ENCODE measurements around the gene CLDN16. TPM values are rescaled to one million over a fixed set of nuclear protein-coding genes. Genes with fewer than 3 reads are reported as not detected.

Gene CLDN16
- total RNA-seq, 5 donors from 2014 or later (not counting 1 experiment from before 2014, with no cell fraction given), result not detected

- no peak overlapping the region for H3K27ac Mint-ChIP-seq
- POLR2A ChIA-PET, result no interaction called here
- peaks cover 13 to 16% (median 14%) of the 10 kb centered on the region in 3 donors for H3K4me1 Mint-ChIP-seq
- H3K4me3 ChIP-seq (ENCODE audit: control insufficient read depth in 1 of 2, extremely low read depth in 1 of 2, low read length in 1 of 2), result no peak overlapping the region
- no peaks in the 10 kb centered on the region for H3K36me3 Mint-ChIP-seq
- H3K9me3 ChIP-seq, result no peaks in the 10 kb centered on the region
- DNase-seq, result no peak
- H3K27ac ChIP-seq (ENCODE audit: low read length), result no peak overlapping the region
- CTCF ChIA-PET, result no interaction called here
- no peaks in the 10 kb centered on the region for H3K27me3 ChIP-seq (replicated peaks in 1 of 2; ENCODE audit: control insufficient read depth in 2 of 2, extremely low read depth in 1 of 2, insufficient read depth in 2 of 2, low read length in 1 of 2)
- no peaks in the 10 kb centered on the region for H3K9me3 Mint-ChIP-seq
- H3K4me1 ChIP-seq (ENCODE audit: control insufficient read depth in 1 of 2, extremely low read depth in 1 of 2, insufficient read depth in 2 of 2, low read length in 2 of 2), result peaks cover 0 to 9% of the 10 kb centered on the region in 2 experiments
- no peak for ATAC-seq (replicated peaks in 1 of 4)
- H3K36me3 ChIP-seq (ENCODE audit: control insufficient read depth in 2 of 2, extremely low read depth in 1 of 2, insufficient read depth in 1 of 2, low read length in 1 of 2), result no peaks in the 10 kb centered on the region
- H3K27me3 Mint-ChIP-seq, result peaks cover 0 to 3% of the 10 kb centered on the region in 2 donors
- WGBS (ENCODE audit: insufficient coverage), result 100% methylated on average over 1 of the region's 3 CpGs
- H3K4me3 Mint-ChIP-seq, result no peak overlapping the region
These were observed 55.3 kb downstream of the CLDN16 start for GRCh38 chr3:190443257-190443656.

- H3K9me3 ChIP-seq, result no peaks in the 10 kb centered on the region
- no CpG with 5 or more reads among the region's 6 CpGs for WGBS (ENCODE audit: insufficient coverage)
- ChIA-PET CTCF (no interaction called here), POLR2A (no interaction called here)
- H3K27ac ChIP-seq (ENCODE audit: low read length), result no peak overlapping the region
- H3K4me3 ChIP-seq (ENCODE audit: control insufficient read depth in 1 of 2, extremely low read depth in 1 of 2, low read length in 1 of 2), result no peak overlapping the region
- no peaks in the 10 kb centered on the region for H3K9me3 Mint-ChIP-seq
- H3K27ac Mint-ChIP-seq, result no peak overlapping the region
- H3K36me3 ChIP-seq (ENCODE audit: control insufficient read depth in 2 of 2, extremely low read depth in 1 of 2, insufficient read depth in 1 of 2, low read length in 1 of 2), result no peaks in the 10 kb centered on the region
- H3K4me1 ChIP-seq (ENCODE audit: control insufficient read depth in 1 of 2, extremely low read depth in 1 of 2, insufficient read depth in 2 of 2, low read length in 2 of 2), result peaks cover 0 to 9% of the 10 kb centered on the region in 2 experiments
- H3K4me3 Mint-ChIP-seq, result no peak overlapping the region
- H3K27me3 Mint-ChIP-seq, result peaks cover 0 to 3% of the 10 kb centered on the region in 2 donors
- H3K36me3 Mint-ChIP-seq, result no peaks in the 10 kb centered on the region
- no peak for DNase-seq
- ATAC-seq (replicated peaks in 1 of 4), result no peak
- peaks cover 13 to 16% (median 14%) of the 10 kb centered on the region in 3 donors for H3K4me1 Mint-ChIP-seq
- H3K27me3 ChIP-seq (replicated peaks in 1 of 2; ENCODE audit: control insufficient read depth in 2 of 2, extremely low read depth in 1 of 2, insufficient read depth in 2 of 2, low read length in 1 of 2), result no peaks in the 10 kb centered on the region
These were observed 56.0 kb downstream of the CLDN16 start for GRCh38 chr3:190444006-190444405.

GRCh38 chr3:190444576-190445145, 56.7 kb downstream of the CLDN16 start:
- H3K27me3 Mint-ChIP-seq, result peaks cover 0 to 2% of the 10 kb centered on the region in 2 donors
- peaks cover 13 to 16% (median 14%) of the 10 kb centered on the region in 3 donors for H3K4me1 Mint-ChIP-seq
- no peak for ATAC-seq (replicated peaks in 1 of 4)
- no peak overlapping the region for H3K27ac ChIP-seq (ENCODE audit: low read length)
- no peaks in the 10 kb centered on the region for H3K36me3 Mint-ChIP-seq
- ChIA-PET POLR2A (no interaction called here), CTCF (no interaction called here)
- no peak for DNase-seq
- H3K4me1 ChIP-seq (ENCODE audit: control insufficient read depth in 1 of 2, extremely low read depth in 1 of 2, insufficient read depth in 2 of 2, low read length in 2 of 2), result peaks cover 0 to 9% of the 10 kb centered on the region in 2 experiments
- H3K4me3 ChIP-seq (ENCODE audit: control insufficient read depth in 1 of 2, extremely low read depth in 1 of 2, low read length in 1 of 2), result no peak overlapping the region
- H3K4me3 Mint-ChIP-seq, result no peak overlapping the region
- H3K27ac Mint-ChIP-seq, result no peak overlapping the region
- no peaks in the 10 kb centered on the region for H3K27me3 ChIP-seq (replicated peaks in 1 of 2; ENCODE audit: control insufficient read depth in 2 of 2, extremely low read depth in 1 of 2, insufficient read depth in 2 of 2, low read length in 1 of 2)
- no peaks in the 10 kb centered on the region for H3K36me3 ChIP-seq (ENCODE audit: control insufficient read depth in 2 of 2, extremely low read depth in 1 of 2, insufficient read depth in 1 of 2, low read length in 1 of 2)
- WGBS (ENCODE audit: insufficient coverage), result no CpG with 5 or more reads among the region's 3 CpGs
- no peaks in the 10 kb centered on the region for H3K9me3 Mint-ChIP-seq
- H3K9me3 ChIP-seq, result no peaks in the 10 kb centered on the region

- Histone ChIP-seq H3K9me3 (no peaks in the 10 kb centered on the region), H3K4me3 (ENCODE audit: control insufficient read depth in 1 of 2, extremely low read depth in 1 of 2, low read length in 1 of 2) (no peak overlapping the region), H3K4me1 (ENCODE audit: control insufficient read depth in 1 of 2, extremely low read depth in 1 of 2, insufficient read depth in 2 of 2, low read length in 2 of 2) (peaks cover 0 to 9% of the 10 kb centered on the region in 2 experiments), H3K27me3 (replicated peaks in 1 of 2; ENCODE audit: control insufficient read depth in 2 of 2, extremely low read depth in 1 of 2, insufficient read depth in 2 of 2, low read length in 1 of 2) (no peaks in the 10 kb centered on the region), H3K27ac (ENCODE audit: low read length) (no peak overlapping the region), H3K36me3 (ENCODE audit: control insufficient read depth in 2 of 2, extremely low read depth in 1 of 2, insufficient read depth in 1 of 2, low read length in 1 of 2) (no peaks in the 10 kb centered on the region)
- ATAC-seq (replicated peaks in 1 of 4) (peak in 3 of 4 experiments; percentile 37 to 54 (median 39)), DNase-seq (peak in 1 of 35 experiments; percentile 7)
- no peaks in the 10 kb centered on the region for H3K9me3 Mint-ChIP-seq
- H3K27ac Mint-ChIP-seq, result peak overlapping the region; percentile 12 to 55
- ChIA-PET CTCF (no interaction called here), POLR2A (no interaction called here)
- H3K4me3 Mint-ChIP-seq, result peak overlapping the region in 2 of 3 donors; percentile 29 to 50
- no peaks in the 10 kb centered on the region for H3K27me3 Mint-ChIP-seq
- H3K4me1 Mint-ChIP-seq, result peaks cover 13 to 16% (median 14%) of the 10 kb centered on the region in 3 donors
- no peaks in the 10 kb centered on the region for H3K36me3 Mint-ChIP-seq
- whole genome bisulfite sequencing (ENCODE audit: insufficient coverage), result 0% methylated on average over 2 of the region's 6 CpGs
These were observed 58.8 kb downstream of the CLDN16 start for GRCh38 chr3:190446573-190447279.

GRCh38 chr3:190448256-190448655, 60.3 kb downstream of the CLDN16 start:
- Histone ChIP-seq H3K36me3 (ENCODE audit: control insufficient read depth in 2 of 2, extremely low read depth in 1 of 2, insufficient read depth in 1 of 2, low read length in 1 of 2) (no peaks in the 10 kb centered on the region), H3K27ac (ENCODE audit: low read length) (no peak overlapping the region), H3K27me3 (replicated peaks in 1 of 2; ENCODE audit: control insufficient read depth in 2 of 2, extremely low read depth in 1 of 2, insufficient read depth in 2 of 2, low read length in 1 of 2) (no peaks in the 10 kb centered on the region), H3K4me1 (ENCODE audit: control insufficient read depth in 1 of 2, extremely low read depth in 1 of 2, insufficient read depth in 2 of 2, low read length in 2 of 2) (peaks cover 0 to 9% of the 10 kb centered on the region in 2 experiments), H3K9me3 (no peaks in the 10 kb centered on the region), H3K4me3 (ENCODE audit: control insufficient read depth in 1 of 2, extremely low read depth in 1 of 2, low read length in 1 of 2) (no peak overlapping the region)
- ATAC-seq (replicated peaks in 1 of 4), result no peak
- DNase-seq, result no peak
- Mint-ChIP-seq H3K4me3 (no peak overlapping the region), H3K27ac (no peak overlapping the region), H3K4me1 (peaks cover 13 to 16% (median 14%) of the 10 kb centered on the region in 3 donors), H3K27me3 (no peaks in the 10 kb centered on the region), H3K9me3 (no peaks in the 10 kb centered on the region), H3K36me3 (no peaks in the 10 kb centered on the region)
- WGBS (ENCODE audit: insufficient coverage), result no CpG with 5 or more reads among the region's 2 CpGs
- CTCF ChIA-PET, result no interaction called here
- POLR2A ChIA-PET, result no interaction called here

- H3K36me3 Mint-ChIP-seq, result no peaks in the 10 kb centered on the region
- no peak within 1 kb of the TSS for H3K27ac Mint-ChIP-seq
- peaks cover 13 to 16% (median 14%) of the 10 kb centered on the region in 3 donors for H3K4me1 Mint-ChIP-seq
- no peak within 1 kb of the TSS for H3K27ac ChIP-seq (ENCODE audit: low read length)
- peaks cover 0 to 5% of the 10 kb centered on the region in 2 donors for H3K27me3 Mint-ChIP-seq
- ATAC-seq (replicated peaks in 1 of 4) (no peak), DNase-seq (no peak)
- H3K4me1 ChIP-seq (ENCODE audit: control insufficient read depth in 1 of 2, extremely low read depth in 1 of 2, insufficient read depth in 2 of 2, low read length in 2 of 2), result peaks cover 0 to 9% of the 10 kb centered on the region in 2 experiments
- POLR2A ChIA-PET, result no interaction called here
- no peaks in the 10 kb centered on the region for H3K9me3 ChIP-seq
- H3K4me3 ChIP-seq (ENCODE audit: control insufficient read depth in 1 of 2, extremely low read depth in 1 of 2, low read length in 1 of 2), result no peak within 1 kb of the TSS
- CTCF ChIA-PET, result interaction anchor here in 1 of 2 donors (0.5 kb wide), 1 partner anchor 65 kb away, joined by 4 read pairs; no protein-coding TSS in a partner anchor
- H3K9me3 Mint-ChIP-seq, result no peaks in the 10 kb centered on the region
- H3K36me3 ChIP-seq (ENCODE audit: control insufficient read depth in 2 of 2, extremely low read depth in 1 of 2, insufficient read depth in 1 of 2, low read length in 1 of 2), result no peaks in the 10 kb centered on the region
- H3K27me3 ChIP-seq (replicated peaks in 1 of 2; ENCODE audit: control insufficient read depth in 2 of 2, extremely low read depth in 1 of 2, insufficient read depth in 2 of 2, low read length in 1 of 2), result no peaks in the 10 kb centered on the region
- 100% methylated on average over 1 of the region's 1 CpG for WGBS (ENCODE audit: insufficient coverage)
- no peak within 1 kb of the TSS for H3K4me3 Mint-ChIP-seq
These were observed 61.8 kb downstream of the CLDN16 start, which contains the start of gene TMEM207 for GRCh38 chr3:190449801-190450200. TSS of gene TMEM207 (minus strand) at chr3:190449901. CDS start at chr3:190449809, 92 bp downstream.
